Tibial nerve (tissue), 4 donors: ENCODE results near the gene TBC1D4. TPM values are rescaled to one million over a fixed set of nuclear protein-coding genes. Genes with fewer than 3 reads are reported as not detected.
"Not testable (repeated sequence)": the region's sequence is repeated elsewhere in the genome, so short reads cannot be mapped to it uniquely, and the experiment has no call there.

Experiments used
- DNase-seq, 2 donors: peaks; one replicate each; pipeline ENCODE4 v3.0.0-alpha.2; 2019; ENCODE audit warnings: low spot score in 2 of 2
- H3K27ac ChIP-seq, 4 donors: fragments of 200-600 bp; sonication (generic) in 3 of 4; one replicate each; pipeline ENCODE4 v1.5.1; 2017 to 2019; ENCODE audit warnings: mild to moderate bottlenecking in 1 of 4
- H3K27me3 ChIP-seq, 2 donors: fragments of 200-600 bp; sonication (generic) in 1 of 2; one replicate each; pipeline versions ENCODE4 v1.5.1 to v1.6.0; 2017 to 2019
- H3K36me3 ChIP-seq, 3 donors: fragments of 200-600 bp; sonication (generic); one replicate each; pipeline ENCODE4 v1.5.1; 2018 to 2019
- H3K4me1 ChIP-seq, 4 donors: fragments of 200-600 bp; sonication (generic) in 3 of 4; one replicate each; pipeline ENCODE4 v1.5.1; 2017 to 2019
- H3K4me3 ChIP-seq, 4 donors: fragments of 200-600 bp; sonication (generic) in 3 of 4; one replicate each; pipeline ENCODE4 v1.5.1; 2017 to 2019; ENCODE audit warnings: mild to moderate bottlenecking in 1 of 4, moderate library complexity in 1 of 4
- H3K9me3 ChIP-seq, 4 donors: fragments of 200-600 bp; sonication (generic) in 3 of 4; one replicate each; pipeline ENCODE4 v1.5.1; 2017 to 2019
- EP300 ChIP-seq, 2 donors: sonication (generic); formaldehyde crosslinking; IDR thresholded peaks; one replicate each; pipeline ENCODE4 v1.6.1; 2017; ENCODE audit warnings: antibody characterized with exemption in 2 of 2, mild to moderate bottlenecking in 1 of 2
- POLR2A ChIP-seq, 2 donors: fragments of 450-650 bp; IDR thresholded peaks; one replicate each; pipeline ENCODE4 v1.6.1; 2017; ENCODE audit warnings: antibody characterized with exemption in 2 of 2, mild to moderate bottlenecking in 2 of 2, moderate library complexity in 2 of 2
- WGBS, 2 donors: methylation state at CpG; one replicate each; pipeline ENCODE4 v1.1.5; 2018; 5-methylcytosine and 5-hydroxymethylcytosine counted together
- total RNA-seq, 4 donors: library from RNA; depleted of rRNA; stranded (reverse); fragments of >200 nt; gene quantifications; one replicate each; pipeline ENCODE4 v1.1.0, GENCODE V29; 2016
- TF ChIP-seq, protein P1 (sequence below), 5 experiments: fragments of 200-600 bp in 3 of 5; fragments of 450-650 bp in 2 of 5; sonication (generic) in 3 of 5; IDR thresholded peaks; one replicate each; pipeline ENCODE4 v1.5.1; 2016 to 2019; ENCODE audit warnings: antibody characterized with exemption in 5 of 5, mild to moderate bottlenecking in 3 of 5, moderate library complexity in 2 of 5

TBC1D4 gene
- total RNA-seq, 4 donors from 2014 or later: 17.7 to 45.4 (median 33.4) TPM

GRCh38 chr13:75256922-75257321 is 225.0 kb downstream of the TBC1D4 start:
- TF ChIP-seq EP300 (IDR thresholded peaks at IDR 0.05) (no peak), POLR2A (IDR thresholded peaks at IDR 0.05) (no peak)
- TF ChIP-seq, protein P1, sequence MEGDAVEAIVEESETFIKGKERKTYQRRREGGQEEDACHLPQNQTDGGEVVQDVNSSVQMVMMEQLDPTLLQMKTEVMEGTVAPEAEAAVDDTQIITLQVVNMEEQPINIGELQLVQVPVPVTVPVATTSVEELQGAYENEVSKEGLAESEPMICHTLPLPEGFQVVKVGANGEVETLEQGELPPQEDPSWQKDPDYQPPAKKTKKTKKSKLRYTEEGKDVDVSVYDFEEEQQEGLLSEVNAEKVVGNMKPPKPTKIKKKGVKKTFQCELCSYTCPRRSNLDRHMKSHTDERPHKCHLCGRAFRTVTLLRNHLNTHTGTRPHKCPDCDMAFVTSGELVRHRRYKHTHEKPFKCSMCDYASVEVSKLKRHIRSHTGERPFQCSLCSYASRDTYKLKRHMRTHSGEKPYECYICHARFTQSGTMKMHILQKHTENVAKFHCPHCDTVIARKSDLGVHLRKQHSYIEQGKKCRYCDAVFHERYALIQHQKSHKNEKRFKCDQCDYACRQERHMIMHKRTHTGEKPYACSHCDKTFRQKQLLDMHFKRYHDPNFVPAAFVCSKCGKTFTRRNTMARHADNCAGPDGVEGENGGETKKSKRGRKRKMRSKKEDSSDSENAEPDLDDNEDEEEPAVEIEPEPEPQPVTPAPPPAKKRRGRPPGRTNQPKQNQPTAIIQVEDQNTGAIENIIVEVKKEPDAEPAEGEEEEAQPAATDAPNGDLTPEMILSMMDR (IDR thresholded peaks at IDR 0.05): no peak
- WGBS, 2 donors: 62 to 66% methylated on average over 3 of the region's 3 CpGs
- H3K36me3 ChIP-seq: no peaks in the 10 kb centered on the region
- H3K9me3 ChIP-seq: no peaks in the 10 kb centered on the region
- no peaks in the 10 kb centered on the region for H3K27me3 ChIP-seq
- no peak overlapping the region for H3K4me3 ChIP-seq
- no peak for DNase-seq
- no peak overlapping the region for H3K27ac ChIP-seq
- no peaks in the 10 kb centered on the region for H3K4me1 ChIP-seq

DNA sequence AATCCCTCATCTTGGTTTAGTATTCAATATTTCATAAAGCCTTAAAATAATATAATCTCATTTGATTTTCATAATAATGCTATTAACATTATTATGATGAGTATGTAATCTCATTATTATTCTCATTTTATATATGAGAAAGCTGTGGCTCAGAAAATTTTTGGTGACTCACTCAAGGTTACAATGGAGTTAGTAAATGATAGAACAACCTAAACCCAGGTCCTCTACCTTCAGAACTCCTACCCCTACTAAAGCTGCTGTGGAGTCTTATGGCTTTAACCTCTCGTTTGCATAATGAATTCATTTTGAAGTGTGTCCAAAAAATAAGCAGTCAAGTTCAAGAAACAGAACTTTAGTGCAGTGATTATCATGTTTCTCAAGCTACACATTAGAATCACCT is 226.3 kb downstream of the TBC1D4 start:
- WGBS, 2 donors: 44 to 57% methylated on average over 1 of the region's 1 CpG
- no peak for TF ChIP-seq EP300 (IDR thresholded peaks at IDR 0.05)
- TF ChIP-seq POLR2A (IDR thresholded peaks at IDR 0.05): no peak
- TF ChIP-seq, protein P1 (IDR thresholded peaks at IDR 0.05): no peak
- DNase-seq: no peak
- no peak overlapping the region for H3K27ac ChIP-seq
- no peaks in the 10 kb centered on the region for H3K27me3 ChIP-seq
- H3K4me1 ChIP-seq: peaks cover 0 to 6% (median 0%) of the 10 kb centered on the region in 4 donors
- no peak overlapping the region for H3K4me3 ChIP-seq
- H3K36me3 ChIP-seq: no peaks in the 10 kb centered on the region
- H3K9me3 ChIP-seq: no peaks in the 10 kb centered on the region

- no peak for DNase-seq
- H3K4me1 ChIP-seq: peaks cover 0 to 9% (median 0%) of the 10 kb centered on the region in 4 donors
- no peak overlapping the region for H3K4me3 ChIP-seq
- H3K27ac ChIP-seq: no peak overlapping the region
- no peaks in the 10 kb centered on the region for H3K36me3 ChIP-seq
- 89 to 95% methylated on average over 6 of the region's 6 CpGs for WGBS, 2 donors
- H3K27me3 ChIP-seq: no peaks in the 10 kb centered on the region
- H3K9me3 ChIP-seq: no peaks in the 10 kb centered on the region
- no peak for TF ChIP-seq EP300 (IDR thresholded peaks at IDR 0.05)
- no peak for TF ChIP-seq POLR2A (IDR thresholded peaks at IDR 0.05)
- TF ChIP-seq, protein P1 (IDR thresholded peaks at IDR 0.05): no peak
Observed at GRCh38 chr13:75255147-75255546, 226.8 kb downstream of the TBC1D4 start.

DNA sequence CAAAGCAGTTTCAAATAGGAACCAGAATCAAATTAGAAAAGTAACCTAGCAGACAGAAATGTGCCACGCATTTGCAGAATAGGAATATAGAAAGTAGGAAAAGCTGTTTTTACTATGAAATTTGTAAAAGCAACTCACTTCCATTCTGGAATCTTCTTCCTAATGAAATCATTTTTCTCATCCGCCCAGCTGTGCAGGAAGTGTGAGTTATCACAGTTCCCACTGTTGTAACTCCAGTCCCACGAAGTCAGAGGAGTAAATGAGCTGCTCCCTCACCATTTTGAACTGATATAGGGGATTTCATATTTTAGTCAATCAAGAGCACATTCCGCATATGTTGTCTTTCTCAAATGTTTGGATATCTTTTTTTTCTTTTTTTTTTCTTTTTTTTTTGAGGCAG is 230.8 kb downstream of the TBC1D4 start:
- Histone ChIP-seq H3K9me3 (peaks cover 0 to 9% (median 0%) of the 10 kb centered on the region in 4 donors), H3K4me3 (no peak overlapping the region), H3K36me3 (no peaks in the 10 kb centered on the region), H3K4me1 (peaks cover 0 to 9% (median 0%) of the 10 kb centered on the region in 4 donors), H3K27me3 (no peaks in the 10 kb centered on the region), H3K27ac (no peak overlapping the region)
- no peak for TF ChIP-seq EP300 (IDR thresholded peaks at IDR 0.05)
- WGBS, 2 donors: 54 to 58% methylated on average over 4 of the region's 4 CpGs
- no peak for DNase-seq

GRCh38 chr13:75250526-75251178 is 231.3 kb downstream of the TBC1D4 start:
- WGBS, 2 donors: 48 to 51% methylated on average over 7 of the region's 7 CpGs

DNA sequence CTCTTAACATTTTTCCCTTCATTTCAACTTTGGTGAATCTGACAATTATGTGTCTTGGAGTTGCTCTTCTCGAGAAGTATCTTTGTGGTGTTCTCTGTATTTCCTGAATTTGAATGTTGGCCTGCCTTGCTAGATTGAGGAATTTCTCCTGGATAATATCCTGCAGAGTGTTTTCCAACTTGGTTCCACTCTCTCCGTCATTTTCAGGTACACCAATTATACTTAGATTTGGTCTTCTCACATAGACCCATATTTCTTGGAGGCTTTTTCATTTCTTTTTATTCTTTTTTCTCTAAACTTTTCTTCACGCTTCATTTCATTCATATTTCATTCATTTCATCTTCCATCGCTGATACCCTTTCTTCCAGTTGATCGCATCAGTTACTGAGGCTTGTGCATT is 236.4 kb downstream of the TBC1D4 start:
- H3K27me3 ChIP-seq: not testable (repeated sequence)
- 91 to 99% methylated on average over 5 of the region's 5 CpGs for WGBS, 2 donors

More at GRCh38 chr13:75250526-75251178, 231.3 kb downstream of the TBC1D4 start:
- H3K4me3 ChIP-seq: no peak overlapping the region
- no peak for DNase-seq
- H3K4me1 ChIP-seq: peaks cover 0 to 9% (median 0%) of the 10 kb centered on the region in 4 donors
- H3K9me3 ChIP-seq: peaks cover 0 to 9% (median 0%) of the 10 kb centered on the region in 4 donors
- H3K27ac ChIP-seq: no peak overlapping the region
- no peaks in the 10 kb centered on the region for H3K36me3 ChIP-seq
- H3K27me3 ChIP-seq: no peaks in the 10 kb centered on the region
- no peak for TF ChIP-seq EP300 (IDR thresholded peaks at IDR 0.05)
- TF ChIP-seq POLR2A (IDR thresholded peaks at IDR 0.05): no peak
- TF ChIP-seq, protein P1 (IDR thresholded peaks at IDR 0.05): no peak

DNA sequence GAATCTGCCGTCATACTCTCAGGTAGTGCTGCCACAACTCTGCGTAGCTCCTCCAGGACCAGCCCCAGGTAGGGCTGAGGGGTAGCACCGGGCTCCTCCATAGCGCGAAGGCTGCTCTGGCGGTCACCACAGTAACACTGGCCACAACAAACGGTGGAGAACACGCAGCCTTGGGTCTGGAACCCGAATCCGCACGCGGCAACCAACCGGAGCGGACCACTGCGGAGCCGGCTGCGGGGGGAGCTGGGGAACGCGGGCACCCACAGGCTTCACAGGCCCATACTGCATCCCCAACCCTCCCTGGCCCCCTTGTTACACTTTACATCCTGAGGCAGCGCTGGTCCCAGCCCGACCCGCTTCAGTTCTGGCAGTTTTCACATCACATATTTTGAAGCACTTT is 241.7 kb downstream of the TBC1D4 start:
- 90 to 91% methylated on average over 21 to 22 of the region's 22 CpGs for WGBS, 2 donors
- not testable (repeated sequence) for H3K9me3 ChIP-seq, DNase-seq, H3K4me1 ChIP-seq, H3K36me3 ChIP-seq, H3K27me3 ChIP-seq, H3K4me3 ChIP-seq, H3K27ac ChIP-seq

More for the DNA sequence above, 236.4 kb downstream of the TBC1D4 start:
- H3K9me3 ChIP-seq: peaks cover 0 to 13% (median 0%) of the 10 kb centered on the region in 4 donors
- H3K4me3 ChIP-seq, DNase-seq, H3K27ac ChIP-seq, H3K4me1 ChIP-seq, H3K36me3 ChIP-seq: not testable (repeated sequence)
